ENCODE measurements around the gene EPB41.

The EPB41 gene

DNA sequence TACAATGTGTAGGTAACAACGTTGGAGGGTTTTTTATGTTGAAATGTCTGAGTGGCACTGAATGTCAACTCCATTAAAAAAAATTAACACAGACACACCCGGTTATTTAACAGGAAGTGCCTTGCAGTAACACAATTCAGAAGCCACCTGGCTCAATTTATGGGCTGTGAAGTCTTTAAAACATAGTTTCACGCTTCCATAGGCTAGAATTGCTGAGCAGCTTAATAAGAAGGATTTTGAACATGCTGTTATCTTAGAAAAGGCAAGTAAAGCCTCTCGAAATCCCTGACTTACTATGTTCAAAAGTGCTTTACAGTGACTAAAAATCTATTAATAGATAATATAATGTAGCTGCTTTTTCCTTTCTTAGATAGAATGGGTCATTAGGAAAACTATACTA is 247.7 kb downstream of the EPB41 start:
- H3K4me3 ChIP-seq (ENCODE audit: low read depth, low read length): no peak overlapping the region

DNA sequence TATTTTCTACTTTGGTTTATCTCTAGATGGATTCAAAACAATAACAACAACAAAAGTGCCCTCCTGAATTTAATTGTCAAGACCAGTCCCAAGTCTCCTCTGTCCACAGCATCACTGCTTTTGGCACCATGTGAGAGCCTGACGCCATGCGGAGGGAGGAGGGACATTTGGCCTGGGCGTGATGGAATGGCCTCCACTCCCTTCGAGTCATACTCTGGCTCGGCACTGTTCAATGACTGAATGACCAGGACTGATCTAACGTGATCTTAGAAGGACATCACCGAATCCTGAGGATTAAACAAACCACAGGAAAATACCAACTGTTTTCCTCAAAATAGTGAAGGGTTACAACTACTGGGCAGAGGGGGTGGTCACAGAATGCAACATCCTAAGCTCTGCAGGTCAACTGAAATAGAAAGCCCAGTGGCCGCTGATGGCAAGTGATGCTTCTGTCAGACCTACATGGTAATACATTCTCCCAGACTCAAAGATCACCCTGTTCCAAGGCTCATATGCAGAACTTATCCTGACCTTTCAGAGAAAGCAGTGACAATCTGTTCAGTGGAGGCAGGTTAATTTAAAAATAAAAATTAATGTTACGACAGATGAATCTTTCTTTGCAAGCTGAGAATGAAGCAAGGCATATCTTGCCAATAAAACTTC is 248.2 kb downstream of the EPB41 start:
- H3K4me3 ChIP-seq (ENCODE audit: low read depth, low read length): no peak overlapping the region

DNA sequence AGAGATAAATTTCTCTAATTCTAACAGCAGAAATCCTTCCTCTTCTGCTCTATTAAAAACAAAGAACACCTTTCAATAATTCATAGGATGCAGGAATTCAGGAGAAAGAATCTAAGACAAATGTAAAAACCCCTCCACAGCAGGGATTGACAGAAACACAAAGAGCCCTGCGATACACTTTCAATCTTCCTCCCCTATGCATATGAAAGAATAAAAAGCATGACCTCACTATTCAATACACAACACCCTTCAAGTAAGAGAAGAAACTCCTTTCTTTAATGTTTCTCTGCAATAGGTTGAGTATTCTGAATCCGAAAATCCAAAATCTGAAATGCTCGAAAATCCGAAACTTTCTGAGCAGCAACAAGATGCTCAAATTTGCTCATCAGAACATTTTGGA is 250.2 kb downstream of the EPB41 start:
- no peak overlapping the region for H3K4me3 ChIP-seq (ENCODE audit: low read depth, low read length)

DNA sequence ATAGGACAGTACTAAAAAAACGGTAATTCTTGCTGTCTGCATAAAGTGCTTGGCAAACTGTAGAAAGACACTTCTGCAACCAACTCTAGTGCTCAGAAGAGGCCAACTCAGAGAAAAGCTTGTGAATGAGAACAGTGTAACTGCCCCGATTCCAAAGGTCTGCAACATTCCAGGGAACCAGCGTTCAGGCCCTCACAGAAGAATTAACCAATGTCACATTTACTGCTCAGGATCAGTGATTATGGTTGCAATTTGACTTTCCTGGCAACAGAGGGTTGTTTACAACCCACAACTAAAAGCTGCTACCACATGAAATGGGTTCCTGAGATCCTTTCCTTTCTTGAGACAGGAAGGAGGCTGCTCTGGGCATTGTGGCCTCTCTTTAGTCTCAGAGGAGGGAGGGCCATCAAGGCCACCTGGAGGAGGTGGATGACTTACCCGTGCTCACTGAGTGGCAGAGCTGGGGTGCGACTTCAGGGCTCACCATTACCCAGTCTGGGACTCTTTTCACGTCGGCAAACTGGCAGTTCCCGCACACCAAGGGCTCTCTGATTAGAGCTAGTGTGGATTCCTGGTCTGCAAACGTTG is 252.0 kb downstream of the EPB41 start:
- no peak overlapping the region for H3K4me3 ChIP-seq (ENCODE audit: low read depth, low read length)

DNA sequence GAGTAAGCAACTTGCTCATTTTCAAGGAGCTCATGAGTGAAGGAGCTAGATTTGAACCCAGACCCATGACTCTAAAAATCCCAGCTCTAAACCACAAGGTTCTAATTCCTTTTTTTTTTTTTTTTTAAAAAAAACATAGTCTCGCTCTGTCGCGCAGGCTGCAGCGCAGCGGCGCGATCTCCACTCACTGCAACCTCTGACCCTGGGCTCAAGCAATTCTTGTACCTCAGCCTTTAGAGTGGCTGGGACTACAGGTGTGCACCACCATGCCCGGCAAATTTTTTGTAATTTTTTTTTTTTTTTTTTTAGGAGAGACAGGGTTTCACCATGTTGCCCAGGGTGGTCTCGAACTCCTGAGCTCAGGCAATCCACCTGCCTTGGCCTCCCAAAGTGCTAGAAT is 253.5 kb downstream of the EPB41 start:
- H3K4me3 ChIP-seq (ENCODE audit: low read depth, low read length): no peak overlapping the region

Measured in iPS-11a (cell line).